Breast epithelium (tissue), 4 donors: ENCODE results near the gene COL23A1. TPM values are rescaled to one million over a fixed set of nuclear protein-coding genes. Genes with fewer than 3 reads are reported as not detected.
A peak's percentile ranks its signal among the peaks of the same experiment; 100 is the strongest.

Experiments used
- DNase-seq, 2 donors: peaks; one replicate each; pipeline ENCODE4 v3.0.0-alpha.2; 2019; ENCODE audit warnings: low spot score in 2 of 2
- H3K27ac ChIP-seq, 2 donors: fragments of 200-600 bp; sonication (generic) in 1 of 2; one replicate each; pipeline ENCODE4 v1.5.1; 2016 to 2019; ENCODE audit warnings: mild to moderate bottlenecking in 1 of 2
- H3K27me3 ChIP-seq, 2 donors: fragments of 200-600 bp; sonication (generic) in 1 of 2; one replicate each; pipeline versions ENCODE4 v1.5.1 to v1.6.0; 2017 to 2019; ENCODE audit warnings: control low read depth in 1 of 2, mild to moderate bottlenecking in 1 of 2
- H3K36me3 ChIP-seq: fragments of 200-600 bp; one replicate; pipeline ENCODE4 v1.5.1; 2019
- H3K4me1 ChIP-seq, 2 donors: fragments of 200-600 bp; sonication (generic); one replicate each; pipeline ENCODE4 v1.5.1; 2016 to 2019; ENCODE audit warnings: control low read depth in 1 of 2
- H3K4me3 ChIP-seq, 3 donors: fragments of 200-600 bp; sonication (generic); 1 replicate in 2 of 3; 2 replicates in 1 of 3; pipeline ENCODE4 v1.5.1; 2016 to 2019; ENCODE audit warnings: mild to moderate bottlenecking in 3 of 3, moderate library complexity in 2 of 3
- H3K9me3 ChIP-seq, 2 donors: fragments of 200-600 bp; sonication (generic) in 1 of 2; one replicate each; pipeline ENCODE4 v1.5.1; 2016 to 2019; ENCODE audit warnings: control low read depth in 1 of 2
- CTCF ChIP-seq, 3 donors: fragments of 450-650 bp; IDR thresholded peaks; one replicate each; pipeline ENCODE4 v1.5.1; 2016 to 2017; ENCODE audit warnings: antibody characterized with exemption in 3 of 3, mild to moderate bottlenecking in 3 of 3, moderate library complexity in 3 of 3
- POLR2A ChIP-seq: fragments of 450-650 bp; IDR thresholded peaks from one replicate; pipeline ENCODE4 v1.6.1; 2016; ENCODE audit warnings: antibody characterized with exemption, mild to moderate bottlenecking, moderate library complexity
- POLR2AphosphoS5 ChIP-seq, 3 donors: sonication (generic); formaldehyde crosslinking; IDR thresholded peaks; one replicate each; pipeline ENCODE4 v1.6.1; 2017; ENCODE audit warnings: antibody characterized with exemption in 3 of 3
- intact Hi-C: fragments of 100-400 bp; cut with DNase I; formaldehyde crosslinking; loops from one replicate; pipeline ENCODE4 v1.15.1; 2023; ENCODE audit warnings: low total_unique reads
- total RNA-seq, 3 donors: library from RNA; depleted of rRNA; stranded (reverse); fragments of >200 nt; gene quantifications; one replicate each; pipeline ENCODE4 v1.1.0, GENCODE V29; 2016

The COL23A1 gene
- total RNA-seq, 3 donors from 2014 or later = 0.32 to 3.3 (median 2.6) TPM

DNA sequence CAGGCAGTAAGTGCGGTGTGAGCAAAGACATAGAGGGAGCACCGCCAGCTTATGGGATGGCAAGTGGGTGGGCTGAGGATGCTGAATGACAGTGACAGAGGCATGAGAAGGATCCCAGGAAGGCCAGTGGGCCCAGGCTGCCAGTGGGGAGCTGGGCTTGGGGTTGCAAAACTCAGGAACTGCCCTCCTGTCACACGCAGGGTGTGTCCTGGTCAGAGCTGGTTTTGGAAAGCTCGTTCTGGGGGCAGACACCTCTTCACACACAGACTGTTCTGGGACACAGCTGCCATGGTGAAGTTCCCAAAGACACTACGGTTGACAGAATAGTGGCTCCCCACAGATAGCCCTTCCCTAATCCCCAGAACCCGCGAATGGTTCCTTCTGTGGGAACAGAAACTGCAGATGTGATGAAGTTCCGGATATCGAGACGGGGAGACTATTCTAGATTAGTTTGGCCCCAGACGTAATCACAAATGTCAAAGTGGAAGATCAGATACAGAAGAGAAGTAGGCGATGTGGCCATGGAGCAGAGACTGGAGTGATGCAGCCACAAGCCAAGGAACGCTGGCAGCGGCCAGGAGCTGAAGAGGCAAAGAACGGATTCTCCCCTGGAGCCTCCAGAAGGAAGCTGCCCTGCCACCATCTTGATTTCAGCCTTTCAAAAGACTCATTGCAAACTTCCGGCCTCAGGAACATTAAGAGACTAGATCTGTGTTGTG is 159.0 kb downstream of the COL23A1 start:
- Histone ChIP-seq H3K27me3 (no peaks in the 10 kb centered on the region), H3K36me3 (no peaks in the 10 kb centered on the region), H3K4me1 (peaks cover 0 to 6% of the 10 kb centered on the region in 2 donors), H3K9me3 (no peaks in the 10 kb centered on the region), H3K27ac (peak overlapping the region; percentile 75 to 77), H3K4me3 (no peak overlapping the region)
- intact Hi-C loops = no loop called here
- peak in 1 of 2 donors; percentile 14 for DNase-seq
- no peak for TF ChIP-seq POLR2AphosphoS5 (IDR thresholded peaks at IDR 0.05)
- no peak for TF ChIP-seq POLR2A
- TF ChIP-seq CTCF (IDR thresholded peaks at IDR 0.05) = no peak

GRCh38 chr5:178430186-178431062 is 159.8 kb downstream of the COL23A1 start:
- DNase-seq = peak in 1 of 2 donors; percentile 87
- Histone ChIP-seq H3K9me3 (no peaks in the 10 kb centered on the region), H3K36me3 (no peaks in the 10 kb centered on the region), H3K27me3 (no peaks in the 10 kb centered on the region), H3K4me3 (no peak overlapping the region), H3K4me1 (peaks cover 0 to 6% of the 10 kb centered on the region in 2 donors), H3K27ac (peak overlapping the region; percentile 77 to 87)
- TF ChIP-seq POLR2AphosphoS5 (IDR thresholded peaks at IDR 0.05) (peak in 1 of 3 donors; percentile 48), CTCF (IDR thresholded peaks at IDR 0.05) (no peak), POLR2A (no peak)
- intact Hi-C loops = no loop called here

DNA sequence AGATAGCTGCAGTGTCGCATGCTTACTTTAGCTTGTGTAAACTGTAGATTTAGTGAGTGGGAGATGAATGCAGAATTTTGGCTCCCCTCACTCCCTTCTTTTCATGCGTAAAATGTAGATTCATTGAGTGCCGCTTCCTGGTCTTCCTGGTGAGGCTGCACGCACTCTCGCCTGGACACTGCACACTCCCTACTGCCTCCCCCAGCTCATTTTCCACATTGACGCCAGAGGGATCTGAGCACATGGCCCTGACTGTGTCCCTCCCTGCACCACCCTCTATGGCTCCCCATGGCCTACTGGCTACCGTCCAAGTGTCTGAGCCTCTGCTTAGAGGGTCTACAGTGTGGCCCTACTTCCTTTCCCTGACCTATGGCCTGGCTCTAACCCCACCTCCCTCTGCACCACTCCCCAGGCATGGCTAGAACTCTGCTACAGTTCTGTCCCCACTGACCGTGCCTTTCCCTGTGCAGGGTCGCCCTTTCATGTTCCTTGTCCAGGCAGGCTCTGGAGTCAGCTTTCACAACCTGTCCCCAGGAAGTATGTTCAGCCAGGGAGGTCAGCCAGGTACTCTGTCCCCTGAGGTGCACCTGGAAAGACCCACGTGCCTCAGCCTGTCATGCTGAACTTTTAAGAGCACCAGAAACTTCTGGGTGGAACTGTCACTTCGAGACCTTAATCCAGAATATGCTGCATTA is 160.6 kb downstream of the COL23A1 start:
- Histone ChIP-seq H3K9me3 (no peaks in the 10 kb centered on the region), H3K4me3 (peak overlapping the region in 1 of 3 donors; percentile 22), H3K4me1 (peaks cover 0 to 6% of the 10 kb centered on the region in 2 donors), H3K27me3 (no peaks in the 10 kb centered on the region), H3K27ac (peak overlapping the region; percentile 77 to 87), H3K36me3 (no peaks in the 10 kb centered on the region)
- TF ChIP-seq POLR2AphosphoS5 (IDR thresholded peaks at IDR 0.05) (peak in 1 of 3 donors; percentile 5), POLR2A (no peak), CTCF (IDR thresholded peaks at IDR 0.05) (no peak)
- intact Hi-C loops = no loop called here
- DNase-seq = peak in 1 of 2 donors; percentile 89

DNA sequence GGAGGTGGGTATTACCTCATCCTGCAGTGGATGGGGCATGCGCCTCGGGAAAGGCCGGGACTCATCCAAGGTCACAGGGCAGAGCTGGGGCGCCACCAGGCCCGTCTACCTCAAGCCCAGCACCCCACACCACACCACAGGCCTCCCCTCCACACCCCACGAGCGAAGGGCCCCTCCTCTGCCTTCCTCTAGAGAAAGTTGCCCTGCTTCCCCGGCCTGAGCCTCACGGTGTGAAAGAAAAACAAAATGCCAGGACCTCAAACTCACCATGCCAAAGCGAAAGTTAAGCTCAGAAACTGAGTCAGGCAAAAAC is 161.1 kb downstream of the COL23A1 start:
- intact Hi-C loops = no loop called here
- TF ChIP-seq CTCF (IDR thresholded peaks at IDR 0.05) (no peak), POLR2A (no peak), POLR2AphosphoS5 (IDR thresholded peaks at IDR 0.05) (no peak)
- Histone ChIP-seq H3K36me3 (no peaks in the 10 kb centered on the region), H3K4me3 (peak overlapping the region in 1 of 3 donors; percentile 22), H3K4me1 (peaks cover 0 to 6% of the 10 kb centered on the region in 2 donors), H3K27ac (peak overlapping the region; percentile 77 to 87), H3K27me3 (no peaks in the 10 kb centered on the region), H3K9me3 (no peaks in the 10 kb centered on the region)
- DNase-seq = no peak
